Measurements from ENCODE around the gene PCDHAC1. TPM values are rescaled to one million over a fixed set of nuclear protein-coding genes. Genes with fewer than 3 reads are reported as not detected.

PCDHAC1 gene
- total and polyA plus RNA-seq, 2 donors (not counting 3 experiments of a cell fraction or from before 2014, with no cell fraction given) = not detected

- no peaks in the 10 kb centered on the region for H3K4me1 ChIP-seq (ENCODE audit: control insufficient read depth, extremely low read depth, insufficient read depth, low read length)
- dilution Hi-C loops (cut with MboI; ENCODE audit: extremely low pct_ligation_motif_present, low sequenced_read_pairs) (no loop called here), intact Hi-C loops (cut with micrococcal nuclease) (no loop called here)
- H4K20me1 ChIP-seq (replicated peaks; ENCODE audit: control insufficient read depth, extremely low read depth, insufficient read depth, low read length) = no peaks in the 10 kb centered on the region
- no peaks in the 10 kb centered on the region for H3K9me1 ChIP-seq (replicated peaks; ENCODE audit: control insufficient read depth, extremely low read depth, insufficient read depth, low read length)
- H3K4me3 ChIP-seq (replicated peaks in 1 of 3; ENCODE audit: insufficient read depth in 1 of 3, low read depth in 1 of 3, low read length in 3 of 3) = no peak overlapping the region
- peaks cover 0 to 7% of the 10 kb centered on the region in 2 experiments for H3K27me3 ChIP-seq (ENCODE audit: control insufficient read depth in 2 of 2, insufficient read depth in 2 of 2, low read length in 2 of 2)
- no TSS peak for BruUV-seq (replicated peaks)
- no peaks in the 10 kb centered on the region for H3K9me3 ChIP-seq (replicated peaks; ENCODE audit: control insufficient read depth, insufficient read depth, low read length)
- H3K9ac ChIP-seq (replicated peaks; ENCODE audit: extremely low read depth, insufficient read depth, low read length) = no peak overlapping the region
- FAIRE-seq = no peak
- no peak overlapping the region for H2AFZ ChIP-seq (ENCODE audit: low read depth, low read length)
- H3K4me2 ChIP-seq (ENCODE audit: insufficient read depth, low read length) = no peak overlapping the region
- DNase-seq (ENCODE audit: low read depth, low spot score) = no peak
- H3K79me2 ChIP-seq (ENCODE audit: control insufficient read depth, insufficient read depth, low read length) = no peaks in the 10 kb centered on the region
- TF ChIP-seq POLR2A (IDR thresholded peaks at IDR 0.05; ENCODE audit: low read depth, low read length) = no peak
- no peak for TF ChIP-seq MYC (IDR thresholded peaks at IDR 0.05; ENCODE audit: low read depth, low read length)
- no peak for TF ChIP-seq MAX (IDR thresholded peaks at IDR 0.05; ENCODE audit: insufficient read depth, insufficient read length)
- no peak for TF ChIP-seq EZH2 (IDR thresholded peaks at IDR 0.05; ENCODE audit: borderline replicate concordance, low read depth, low read length, severe bottlenecking)
- TF ChIP-seq FOS (IDR thresholded peaks at IDR 0.05; ENCODE audit: borderline replicate concordance, insufficient read depth, low read length) = no peak
- no peak for TF ChIP-seq JUN (IDR thresholded peaks at IDR 0.05; ENCODE audit: borderline replicate concordance, insufficient read depth, insufficient read length, low read depth)
- no peak for TF ChIP-seq POLR2AphosphoS5 (IDR thresholded peaks at IDR 0.05; ENCODE audit: insufficient read depth, low read depth, low read length)
- TF ChIP-seq GATA2 (IDR thresholded peaks at IDR 0.05; ENCODE audit: insufficient read depth, insufficient read length, low read depth, low read length) = no peak
- TF ChIP-seq CTCF (IDR thresholded peaks at IDR 0.05; ENCODE audit: extremely low read depth in 1 of 2, insufficient read depth in 1 of 2, low read depth in 1 of 2, low read length in 2 of 2) = no peak
- no peak overlapping the region for H3K27ac ChIP-seq (ENCODE audit: insufficient read depth, low read depth, low read length)
- POLR2A ChIA-PET = no interaction called here
- CTCF ChIA-PET = no interaction called here
- H3K36me3 ChIP-seq (ENCODE audit: control insufficient read depth in 2 of 2, extremely low read depth in 1 of 2, insufficient read depth in 2 of 2, low read length in 2 of 2) = no peaks in the 10 kb centered on the region
Observed at GRCh38 chr5:140877262-140877581, 48.9 kb upstream of the PCDHAC1 start.

Data from endothelial cell of umbilical vein (primary cell).